DMS 273 (cell line): ENCODE measurements around the gene ILF3.

Experiments
- DNase-seq: peaks from one replicate; lab custom pipeline; 2025; ENCODE audit not compliant: unreplicated experiment; lab: John Stamatoyannopoulos, UW

The ILF3 gene

GRCh38 chr19:10727685-10728201 lies 73.6 kb downstream of the ILF3 start:
- no peak for DNase-seq

GRCh38 chr19:10729411-10729810 lies 75.3 kb downstream of the ILF3 start:
- no peak for DNase-seq

- no peak for DNase-seq
Measured at GRCh38 chr19:10730932-10731331, 76.8 kb downstream of the ILF3 start.

GRCh38 chr19:10735741-10736140 lies 81.6 kb downstream of the ILF3 start:
- no peak for DNase-seq

GRCh38 chr19:10736189-10736588 lies 82.0 kb downstream of the ILF3 start:
- DNase-seq: no peak

GRCh38 chr19:10736916-10737551 lies 82.9 kb downstream of the ILF3 start:
- DNase-seq: no peak

- DNase-seq: no peak
Measured at GRCh38 chr19:10737722-10738121, 83.6 kb downstream of the ILF3 start.

- DNase-seq: no peak
Measured at GRCh38 chr19:10740798-10741197, 86.7 kb downstream of the ILF3 start.
